ENCODE data around the gene EFHD2. TPM values are rescaled to one million over a fixed set of nuclear protein-coding genes. Genes with fewer than 3 reads are reported as not detected.
A peak's percentile ranks its signal among the peaks of the same experiment; 100 is the strongest.

Gene EFHD2
- polyA plus RNA-seq, 3 donors = 314 to 329 (median 323) TPM

- 95% methylated on average over 6 of the region's 6 CpGs for WGBS (ENCODE audit: insufficient coverage)
- H3K27ac Mint-ChIP-seq = peak overlapping the region in 1 of 7 donors; percentile 13
Observed at GRCh38 chr1:15441247-15441646, 31.6 kb downstream of the EFHD2 start.

GRCh38 chr1:15442119-15442518, 32.4 kb downstream of the EFHD2 start:
- Histone ChIP-seq H3K36me3 (replicated peaks in 1 of 2; ENCODE audit: control insufficient read depth in 1 of 2, insufficient read depth in 2 of 2, low read length in 2 of 2) (no peaks in the 10 kb centered on the region), H3K9me3 (replicated peaks in 1 of 2; ENCODE audit: control insufficient read depth in 1 of 2, insufficient read depth in 1 of 2, low read length in 2 of 2) (no peaks in the 10 kb centered on the region), H3K4me1 (ENCODE audit: control insufficient read depth in 1 of 2, insufficient read depth in 2 of 2, low read length in 2 of 2) (no peaks in the 10 kb centered on the region), H4K20me1 (ENCODE audit: insufficient read depth, low read length) (no peaks in the 10 kb centered on the region), H3K27me3 (ENCODE audit: control insufficient read depth in 2 of 2, insufficient read depth in 2 of 2, low read length in 2 of 2) (peaks cover 0 to 13% of the 10 kb centered on the region in 2 donors), H2AFZ (ENCODE audit: insufficient read depth, low read depth, low read length, poor library complexity, severe bottlenecking) (no peak overlapping the region), H3K79me2 (ENCODE audit: insufficient read depth, low read length) (no peaks in the 10 kb centered on the region), H3K4me2 (replicated peaks; ENCODE audit: extremely low read depth, low read length, poor library complexity, severe bottlenecking) (no peak overlapping the region), H3K4me3 (replicated peaks in 1 of 3; ENCODE audit: low read depth in 2 of 3, low read length in 3 of 3) (no peak overlapping the region), H3K9ac (ENCODE audit: insufficient read depth, low read length, poor library complexity, severe bottlenecking) (no peak overlapping the region), H3K27ac (ENCODE audit: low read depth in 1 of 2, low read length in 2 of 2) (no peak overlapping the region)
- intact Hi-C loops (cut with micrococcal nuclease) = no loop called here
- Mint-ChIP-seq H3K27ac (no peak overlapping the region), H3K27me3 (ENCODE audit: low read depth in 3 of 3) (peaks cover 2 to 23% (median 13%) of the 10 kb centered on the region in 3 donors), H3K4me3 (peak overlapping the region in 1 of 2 donors; percentile 21), H3K36me3 (no peaks in the 10 kb centered on the region), H3K4me1 (no peaks in the 10 kb centered on the region), H3K9me3 (no peaks in the 10 kb centered on the region)
- DNase-seq = no peak
- 91% methylated on average over 6 of the region's 8 CpGs for WGBS (ENCODE audit: insufficient coverage)
- no peak for TF ChIP-seq CTCF (IDR thresholded peaks at IDR 0.05)

More at GRCh38 chr1:15441247-15441646, 31.6 kb downstream of the EFHD2 start:
- peak overlapping the region in 1 of 2 donors; percentile 6 for H3K4me3 Mint-ChIP-seq
- no peaks in the 10 kb centered on the region for H3K4me1 Mint-ChIP-seq
- H3K79me2 ChIP-seq (ENCODE audit: insufficient read depth, low read length) = no peaks in the 10 kb centered on the region
- no peak overlapping the region for H2AFZ ChIP-seq (ENCODE audit: insufficient read depth, low read depth, low read length, poor library complexity, severe bottlenecking)
- no peaks in the 10 kb centered on the region for H3K36me3 ChIP-seq (replicated peaks in 1 of 2; ENCODE audit: control insufficient read depth in 1 of 2, insufficient read depth in 2 of 2, low read length in 2 of 2)
- no peaks in the 10 kb centered on the region for H3K4me1 ChIP-seq (ENCODE audit: control insufficient read depth in 1 of 2, insufficient read depth in 2 of 2, low read length in 2 of 2)
- no peak overlapping the region for H3K9ac ChIP-seq (ENCODE audit: insufficient read depth, low read length, poor library complexity, severe bottlenecking)
- no peak for DNase-seq
- H3K9me3 Mint-ChIP-seq = no peaks in the 10 kb centered on the region
- intact Hi-C loops (cut with micrococcal nuclease) = no loop called here
- no peak overlapping the region for H3K4me3 ChIP-seq (replicated peaks in 1 of 3; ENCODE audit: low read depth in 2 of 3, low read length in 3 of 3)
- H3K36me3 Mint-ChIP-seq = no peaks in the 10 kb centered on the region
- H4K20me1 ChIP-seq (ENCODE audit: insufficient read depth, low read length) = no peaks in the 10 kb centered on the region
- H3K4me2 ChIP-seq (replicated peaks; ENCODE audit: extremely low read depth, low read length, poor library complexity, severe bottlenecking) = no peak overlapping the region
- peaks cover 2 to 20% (median 10%) of the 10 kb centered on the region in 3 donors for H3K27me3 Mint-ChIP-seq (ENCODE audit: low read depth in 3 of 3)
- H3K27ac ChIP-seq (ENCODE audit: low read depth in 1 of 2, low read length in 2 of 2) = no peak overlapping the region
- no peaks in the 10 kb centered on the region for H3K9me3 ChIP-seq (replicated peaks in 1 of 2; ENCODE audit: control insufficient read depth in 1 of 2, insufficient read depth in 1 of 2, low read length in 2 of 2)
- no peak for TF ChIP-seq CTCF (IDR thresholded peaks at IDR 0.05)
- H3K27me3 ChIP-seq (ENCODE audit: control insufficient read depth in 2 of 2, insufficient read depth in 2 of 2, low read length in 2 of 2) = peaks cover 0 to 9% of the 10 kb centered on the region in 2 donors
